Activated CD8-positive, alpha-beta memory T cell treated with anti-CD3 and anti-CD28 coated beads, Interleukin-2, amount 50 U/mL, for 24 hours (primary cell): ENCODE measurements around the gene SPECC1.
A peak's percentile ranks its signal among the peaks of the same experiment; 100 is the strongest.
"Not testable (repeated sequence)": the region's sequence is repeated elsewhere in the genome, so short reads cannot be mapped to it uniquely, and the experiment has no call there.

Source experiments
- DNase-seq: peaks from one replicate; pipeline ENCODE4 v3.0.0-alpha.2; 2020; ENCODE audit errors: extremely low read depth

Gene SPECC1

DNA sequence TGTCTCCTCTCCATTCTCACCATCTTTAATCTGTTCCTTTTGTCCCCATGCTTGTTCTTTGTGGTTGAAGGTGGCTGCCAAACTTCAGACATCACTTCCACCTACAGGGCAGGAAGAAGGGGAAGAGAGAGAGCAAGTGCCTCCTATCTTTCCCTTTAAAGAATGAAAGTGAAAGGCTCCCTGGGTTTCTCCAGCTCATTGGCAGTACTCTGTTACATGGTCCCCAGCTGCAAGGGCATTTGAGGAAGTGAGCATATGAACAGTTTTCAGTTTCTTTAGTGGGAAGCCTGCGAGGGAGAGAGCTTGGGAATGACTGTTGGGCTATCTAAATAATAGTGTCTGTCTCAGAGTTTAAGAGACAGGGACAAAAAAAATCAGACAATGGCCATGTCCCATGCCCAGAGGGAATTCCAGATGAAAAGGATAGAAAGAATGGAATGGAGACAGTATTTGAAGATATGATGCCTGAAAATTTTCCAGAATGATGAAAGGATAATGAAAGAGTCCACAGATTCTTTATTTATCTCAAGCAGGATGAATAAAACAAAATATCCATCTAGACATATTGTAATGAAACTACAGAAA is 298.3 kb downstream of the SPECC1 start:
- DNase-seq: no peak

DNA sequence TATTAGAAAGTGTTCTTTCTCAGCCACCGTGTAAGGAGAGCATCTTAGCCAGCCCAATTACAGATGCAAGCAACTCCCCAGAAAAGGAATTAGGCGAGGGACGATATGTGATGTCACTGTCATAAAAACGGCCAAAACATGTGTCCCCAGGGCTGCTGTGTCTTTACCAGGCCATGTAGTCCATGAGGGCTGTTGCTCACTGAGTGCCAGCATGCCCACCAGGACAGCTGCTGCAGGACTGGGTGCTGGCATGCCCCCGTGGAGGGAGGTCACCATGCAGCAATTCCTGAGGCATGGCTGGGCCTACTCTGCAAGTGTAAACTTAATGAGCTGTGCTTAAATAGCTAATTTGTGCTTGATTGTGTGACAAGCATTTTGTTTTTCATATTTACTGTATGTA is 301.3 kb downstream of the SPECC1 start:
- no peak for DNase-seq

DNA sequence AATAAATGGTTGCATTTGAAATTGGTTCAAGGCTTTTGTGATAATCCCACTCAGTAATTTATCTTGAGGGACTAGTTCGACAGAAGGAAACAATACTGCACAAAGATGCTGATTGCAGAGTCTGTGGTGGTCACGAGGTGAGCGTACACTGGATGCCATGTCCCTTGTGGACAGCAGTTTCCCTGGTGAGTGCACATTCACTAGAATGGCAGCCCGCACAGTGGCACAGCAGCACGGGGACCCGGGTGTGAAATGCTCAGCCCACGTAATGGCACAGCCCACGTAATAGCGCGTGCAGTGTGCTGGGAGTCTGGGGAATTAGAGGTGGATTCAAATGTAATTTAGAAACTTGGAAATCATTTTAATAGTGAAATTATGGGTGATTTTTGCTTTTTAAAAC is 304.1 kb downstream of the SPECC1 start:
- DNase-seq: no peak

DNA sequence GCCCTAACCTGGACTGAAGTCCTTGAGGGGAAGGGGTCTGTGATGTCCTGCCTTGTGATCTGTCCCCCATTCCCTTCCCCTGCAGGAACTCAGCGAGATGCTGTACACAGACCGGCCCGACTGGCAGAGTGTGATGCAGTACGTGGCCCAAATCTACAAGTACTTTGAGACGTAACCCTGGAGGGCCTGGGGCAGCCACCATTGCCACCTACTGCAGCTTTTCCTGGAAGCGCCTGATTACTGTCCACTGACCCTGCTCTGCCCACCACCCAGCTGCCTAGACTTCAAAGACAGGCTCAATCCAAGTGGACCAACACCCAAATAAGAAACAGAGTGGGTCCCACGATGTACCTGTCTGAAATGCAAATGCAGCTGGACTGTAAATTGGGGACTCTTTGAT is 304.7 kb downstream of the SPECC1 start:
- DNase-seq: no peak

DNA sequence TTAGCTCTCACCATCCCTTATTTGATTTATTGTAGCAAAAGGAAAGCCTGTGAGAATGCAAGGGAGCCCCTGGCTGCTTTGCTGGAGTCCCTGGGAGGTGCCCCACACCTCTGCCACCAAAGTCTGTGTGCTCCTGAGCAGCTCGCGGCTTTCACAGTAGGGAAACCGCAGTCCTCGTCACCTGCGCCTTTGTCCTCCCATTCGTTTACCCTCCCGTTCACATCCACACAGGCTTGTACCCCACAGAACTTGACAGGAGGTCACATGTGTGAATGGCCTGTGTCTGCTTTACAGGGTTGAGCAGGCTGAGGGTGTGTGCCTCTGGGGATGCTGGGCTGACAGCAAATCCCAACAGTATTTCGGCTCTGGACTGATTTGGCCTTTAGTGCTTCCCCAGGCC is 305.7 kb downstream of the SPECC1 start:
- DNase-seq: no peak

DNA sequence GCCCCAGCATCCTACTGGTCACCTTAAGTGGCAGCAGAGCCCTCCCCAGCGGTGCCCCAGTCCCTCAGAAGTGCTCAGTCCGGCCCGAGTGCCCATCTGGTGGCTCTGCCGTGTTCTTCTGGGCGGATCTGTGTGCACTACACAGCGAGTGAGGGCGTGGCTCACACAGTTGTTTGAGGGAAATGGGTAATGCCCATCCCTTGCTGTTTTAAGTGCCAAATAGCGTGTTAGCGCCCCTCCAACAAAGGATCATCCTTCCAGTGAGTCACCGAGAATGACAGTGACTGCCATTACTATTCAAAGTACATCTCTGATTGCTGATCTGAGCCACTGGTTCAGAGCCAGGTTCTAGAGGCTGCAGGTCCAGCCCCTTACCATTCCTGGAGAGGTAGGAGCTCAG is 306.2 kb downstream of the SPECC1 start:
- DNase-seq: no peak

DNA sequence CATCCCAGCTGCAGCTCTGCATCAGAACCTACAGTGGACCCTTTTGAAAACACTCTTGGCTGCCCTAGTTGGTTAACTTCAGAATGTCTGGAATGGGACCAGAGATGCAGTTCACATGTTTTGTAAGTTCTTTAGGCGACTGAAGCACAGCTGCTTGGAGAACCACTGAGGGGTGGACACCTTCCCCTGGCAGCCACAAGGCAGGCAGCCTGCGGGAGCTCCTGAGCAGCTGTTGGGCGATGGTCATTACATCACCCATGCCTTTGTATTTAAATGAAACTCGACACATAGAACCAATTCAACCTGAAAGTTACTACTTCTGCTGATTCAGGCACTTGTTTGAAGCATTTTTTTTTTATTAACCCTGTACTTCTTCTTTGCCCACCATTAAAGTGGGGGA is 306.7 kb downstream of the SPECC1 start:
- DNase-seq: no peak

DNA sequence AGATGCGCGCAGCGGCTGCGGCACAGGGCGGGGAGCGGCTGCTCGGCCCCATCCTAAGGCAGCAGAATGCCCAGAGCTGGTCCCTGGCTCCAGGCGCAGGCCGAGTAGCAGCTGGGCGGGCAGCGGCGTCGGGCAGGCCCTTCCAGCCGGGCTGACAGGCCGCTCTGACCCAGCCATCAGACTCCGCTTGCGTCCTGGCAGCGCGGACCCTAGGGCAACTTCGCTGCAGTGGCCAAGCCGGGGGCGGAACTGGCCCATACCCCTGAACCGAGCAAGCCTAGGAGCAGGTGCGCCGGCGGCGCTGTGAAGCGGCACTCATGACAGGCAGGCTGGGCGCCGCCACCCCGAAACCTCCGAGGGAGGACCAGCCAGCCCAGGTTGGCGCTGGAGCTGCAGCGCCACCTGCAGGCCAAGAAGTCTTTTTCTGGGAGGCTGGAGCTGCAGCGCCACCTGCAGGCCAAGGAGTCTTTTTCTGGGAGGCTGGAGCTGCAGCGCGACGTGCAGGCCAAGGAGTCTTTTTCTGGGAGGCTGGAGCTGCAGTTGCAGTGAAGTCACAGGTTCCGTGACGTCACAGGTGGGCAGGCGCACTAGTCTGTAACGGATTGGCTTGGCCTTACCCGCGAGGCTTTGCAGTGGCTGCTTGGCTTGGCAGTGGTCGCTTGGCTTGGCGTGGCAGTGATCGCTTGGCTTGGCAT is 311.5 kb downstream of the SPECC1 start:
- peak; percentile 40 for DNase-seq

DNA sequence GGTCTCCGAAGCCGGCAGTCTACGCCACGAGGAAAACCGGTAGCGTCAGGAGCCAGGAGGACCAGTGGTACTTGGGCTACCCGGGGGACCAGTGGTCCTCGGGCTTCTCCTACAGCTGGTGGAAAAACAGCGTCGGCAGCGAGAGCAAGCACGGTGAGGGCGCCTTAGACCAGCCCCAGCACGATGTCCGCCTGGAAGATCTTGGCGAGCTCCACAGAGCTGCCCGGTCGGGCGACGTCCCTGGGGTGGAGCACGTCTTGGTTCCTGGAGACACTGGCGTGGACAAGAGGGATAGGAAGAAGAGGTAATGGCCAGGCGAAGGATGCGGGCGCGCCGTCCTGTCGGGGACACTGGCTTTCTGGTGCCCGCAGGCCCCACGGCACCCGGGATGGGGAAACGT is 312.2 kb downstream of the SPECC1 start:
- DNase-seq: not testable (repeated sequence)

DNA sequence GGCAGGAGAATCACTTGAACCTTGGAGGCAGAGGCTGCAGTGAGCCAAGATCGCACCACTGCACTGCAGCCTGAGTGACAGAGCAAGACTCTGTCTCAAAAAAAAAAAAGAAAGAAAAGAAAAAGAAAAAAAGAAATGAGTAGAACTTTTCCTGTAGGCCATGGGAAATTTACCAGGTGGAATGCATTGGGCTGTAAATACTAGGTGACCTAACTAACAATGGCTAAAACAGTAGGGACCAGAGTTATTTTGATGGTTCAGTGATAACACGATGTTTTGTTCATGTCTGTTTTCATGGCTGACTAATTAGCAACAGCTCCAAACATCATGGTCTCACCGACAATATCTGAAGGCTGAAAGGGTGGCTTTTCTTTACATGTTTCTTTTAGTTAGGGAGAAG is 318.6 kb downstream of the SPECC1 start:
- not testable (repeated sequence) for DNase-seq

DNA sequence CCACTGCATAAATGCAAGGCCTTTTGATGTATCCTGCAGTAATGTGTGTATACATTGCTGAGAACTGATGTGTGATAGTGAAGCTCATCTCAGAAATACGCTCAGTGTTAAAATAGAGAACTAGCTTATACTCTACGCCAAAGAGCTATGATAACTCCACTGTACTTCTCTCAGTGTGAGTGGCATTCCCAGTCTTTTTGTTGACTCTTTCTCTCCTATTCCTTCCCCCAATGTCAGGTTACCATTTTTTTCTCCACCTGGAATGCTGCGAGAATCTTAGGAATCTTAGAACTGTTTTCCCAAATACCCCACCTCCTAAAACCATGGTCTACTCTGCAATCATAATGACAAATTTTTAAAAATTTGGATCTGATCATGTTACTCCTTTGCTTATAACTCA is 342.2 kb downstream of the SPECC1 start:
- DNase-seq: not testable (repeated sequence)

DNA sequence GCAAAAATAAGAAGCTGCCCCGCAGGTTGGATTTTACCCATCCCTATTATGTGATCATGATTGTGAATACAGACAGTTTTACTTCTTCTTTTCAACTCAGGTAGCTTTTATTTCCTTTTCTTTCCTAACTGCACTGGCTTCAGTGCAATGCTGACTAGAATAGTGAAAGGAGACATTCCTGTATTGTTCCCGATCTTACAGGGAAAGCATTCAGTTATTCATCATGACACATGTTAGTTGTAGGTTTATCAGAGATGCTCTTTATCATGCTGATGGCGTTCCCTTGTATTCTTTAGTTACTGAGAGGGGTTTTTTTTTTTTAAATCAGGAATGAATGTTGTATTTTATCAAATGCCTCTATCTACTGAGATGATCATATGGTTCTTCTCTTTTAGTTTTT is 343.4 kb downstream of the SPECC1 start:
- not testable (repeated sequence) for DNase-seq

DNA sequence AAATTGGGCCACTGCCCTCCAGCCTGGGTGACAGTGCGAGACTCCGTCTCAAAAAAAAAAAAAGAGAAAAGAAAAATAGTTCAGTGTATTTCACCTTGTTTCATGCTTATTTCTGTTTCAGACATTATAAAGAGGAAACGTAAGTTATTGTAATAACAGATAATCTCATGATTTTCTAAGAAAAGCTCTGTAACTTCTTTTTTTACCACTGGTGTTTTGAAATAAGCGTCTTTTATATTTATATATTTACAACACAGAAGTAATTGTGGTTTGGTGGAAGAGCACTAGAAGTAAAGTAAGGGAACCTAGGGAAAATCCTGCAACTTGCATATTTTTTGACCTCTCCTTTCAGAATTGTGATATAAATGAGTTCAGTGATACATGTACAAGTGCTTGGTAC is 354.7 kb downstream of the SPECC1 start:
- DNase-seq: not testable (repeated sequence)
